SK-N-MC (cell line): ENCODE measurements around the gene TWSG1.
"Not testable (repeated sequence)": the region's sequence is repeated elsewhere in the genome, so short reads cannot be mapped to it uniquely, and the experiment has no call there.

Experiments used
- DNase-seq: peaks from one replicate; pipeline ENCODE4 v3.0.0-alpha.2; 2011; ENCODE audit warnings: low read depth, low spot score
- H3K27ac ChIP-seq: fragments of 200-600 bp; sonication (generic); 2 replicates; pipeline ENCODE4 v1.5.1; 2016; ENCODE audit warnings: mixed run types
- H3K36me3 ChIP-seq: fragments of 200-600 bp; sonication (generic); 2 replicates; pipeline ENCODE4 v1.6.1; 2017; ENCODE audit warnings: antibody characterized with exemption, low read length, mixed read lengths; ENCODE audit not compliant: insufficient read depth
- H3K4me3 ChIP-seq: fragments of 200-600 bp; sonication (generic); 2 replicates; pipeline ENCODE4 v1.5.1; 2016
- H3K9ac ChIP-seq: fragments of 200-600 bp; sonication (generic); 2 replicates; pipeline ENCODE4 v1.8.0; 2017; ENCODE audit warnings: mixed run types, mixed read lengths; ENCODE audit not compliant: insufficient read length
- H3K9me3 ChIP-seq: fragments of 200-600 bp; sonication (generic); 2 replicates; pipeline ENCODE4 v1.6.1; 2017; ENCODE audit warnings: low read depth, mild to moderate bottlenecking, antibody characterized with exemption, low read length, moderate library complexity, mixed read lengths
- EZH2 ChIP-seq: fragments of 200-600 bp; sonication (generic); IDR thresholded peaks from one replicate; pipeline ENCODE4 v1.6.1; 2017; ENCODE audit warnings: antibody characterized with exemption
- FOXP2 ChIP-seq: optimal IDR thresholded peaks from 2 replicates; pipeline ENCODE3; 2011; ENCODE audit warnings: mild to moderate bottlenecking, moderate library complexity; ENCODE audit not compliant: insufficient read depth; ENCODE audit errors: extremely low read length, control extremely low read depth
- POLR2AphosphoS5 ChIP-seq: IDR thresholded peaks from 2 replicates; pipeline ENCODE4 v1.6.1; 2012; ENCODE audit warnings: mild to moderate bottlenecking, low read depth, low read length, borderline replicate concordance

The TWSG1 gene

GRCh38 chr18:9389706-9390105 is 55.1 kb downstream of the TWSG1 start:
- 0 out of 2 replicates have a peak, but pooled peaks cover 2% of the 10 kb centered on the region for H3K9me3 ChIP-seq
- H3K36me3 ChIP-seq = 0 out of 2 replicates have a peak, but pooled peaks cover 2% of the 10 kb centered on the region
- no peak overlapping the region for H3K27ac ChIP-seq
- no peak for DNase-seq
- no peak overlapping the region for H3K9ac ChIP-seq
- no peak for TF ChIP-seq EZH2
- no peak for TF ChIP-seq POLR2AphosphoS5
- TF ChIP-seq FOXP2 = no peak
- H3K4me3 ChIP-seq = no peak overlapping the region

- Histone ChIP-seq H3K36me3 (0 out of 2 replicates have a peak, but pooled peaks cover 2% of the 10 kb centered on the region), H3K27ac (no peak overlapping the region), H3K9ac (no peak overlapping the region), H3K9me3 (0 out of 2 replicates have a peak, but pooled peaks cover 2% of the 10 kb centered on the region), H3K4me3 (no peak overlapping the region)
- DNase-seq = no peak
- no peak for TF ChIP-seq EZH2
- no peak for TF ChIP-seq POLR2AphosphoS5
- no peak for TF ChIP-seq FOXP2
Measured at GRCh38 chr18:9392726-9393125, 58.2 kb downstream of the TWSG1 start.

GRCh38 chr18:9394046-9394445 is 59.5 kb downstream of the TWSG1 start:
- H3K4me3 ChIP-seq = no peak overlapping the region
- no peak overlapping the region for H3K27ac ChIP-seq
- H3K9ac ChIP-seq = no peak overlapping the region
- 0 out of 2 replicates have a peak, but pooled peaks cover 2% of the 10 kb centered on the region for H3K36me3 ChIP-seq
- H3K9me3 ChIP-seq = 0 out of 2 replicates have a peak, but pooled peaks cover 2% of the 10 kb centered on the region
- DNase-seq = no peak
- no peak for TF ChIP-seq FOXP2
- TF ChIP-seq EZH2 = no peak
- no peak for TF ChIP-seq POLR2AphosphoS5

GRCh38 chr18:9400197-9400596 is 65.6 kb downstream of the TWSG1 start:
- Histone ChIP-seq H3K4me3 (no peak overlapping the region), H3K9ac (no peak overlapping the region), H3K9me3 (no peaks in the 10 kb centered on the region), H3K27ac (no peak overlapping the region), H3K36me3 (no peaks in the 10 kb centered on the region)
- no peak for TF ChIP-seq POLR2AphosphoS5
- TF ChIP-seq EZH2 = no peak
- TF ChIP-seq FOXP2 = no peak
- DNase-seq = no peak

GRCh38 chr18:9401176-9401575 is 66.6 kb downstream of the TWSG1 start:
- H3K27ac ChIP-seq = no peak overlapping the region
- H3K4me3 ChIP-seq = no peak overlapping the region
- no peaks in the 10 kb centered on the region for H3K9me3 ChIP-seq
- H3K36me3 ChIP-seq = no peaks in the 10 kb centered on the region
- DNase-seq = no peak
- no peak overlapping the region for H3K9ac ChIP-seq
- no peak for TF ChIP-seq POLR2AphosphoS5
- no peak for TF ChIP-seq EZH2
- TF ChIP-seq FOXP2 = no peak

- H3K9me3 ChIP-seq, H3K4me3 ChIP-seq, H3K27ac ChIP-seq, DNase-seq, H3K9ac ChIP-seq, H3K36me3 ChIP-seq: not testable (repeated sequence)
Measured at GRCh38 chr18:9402358-9403007, 67.9 kb downstream of the TWSG1 start.

- DNase-seq = no peak
- Histone ChIP-seq H3K9me3 (no peaks in the 10 kb centered on the region), H3K36me3 (no peaks in the 10 kb centered on the region), H3K27ac (no peak overlapping the region), H3K9ac (no peak overlapping the region), H3K4me3 (no peak overlapping the region)
- no peak for TF ChIP-seq POLR2AphosphoS5
- no peak for TF ChIP-seq EZH2
- TF ChIP-seq FOXP2 = no peak
Measured at GRCh38 chr18:9403795-9404564, 69.4 kb downstream of the TWSG1 start.

GRCh38 chr18:9404565-9405060 is 70.0 kb downstream of the TWSG1 start:
- DNase-seq = no peak
- H3K36me3 ChIP-seq = no peaks in the 10 kb centered on the region
- no peak overlapping the region for H3K4me3 ChIP-seq
- H3K27ac ChIP-seq = no peak overlapping the region
- H3K9ac ChIP-seq = no peak overlapping the region
- no peaks in the 10 kb centered on the region for H3K9me3 ChIP-seq
- TF ChIP-seq FOXP2 (no peak), EZH2 (no peak), POLR2AphosphoS5 (no peak)
